T1000 (cell line): ENCODE measurements around the gene COL8A1.
A peak's percentile ranks its signal among the peaks of the same experiment; 100 is the strongest.

Experiments
- DNase-seq: peaks from one replicate; lab custom pipeline; 2025; ENCODE audit warnings: mixed read lengths; lab: John Stamatoyannopoulos, UW

Gene COL8A1

GRCh38 chr3:99761415-99762165 is 123.2 kb downstream of the COL8A1 start:
- no peak for DNase-seq

- DNase-seq: no peak
Measured at GRCh38 chr3:99762901-99763300, 124.5 kb downstream of the COL8A1 start.

DNA sequence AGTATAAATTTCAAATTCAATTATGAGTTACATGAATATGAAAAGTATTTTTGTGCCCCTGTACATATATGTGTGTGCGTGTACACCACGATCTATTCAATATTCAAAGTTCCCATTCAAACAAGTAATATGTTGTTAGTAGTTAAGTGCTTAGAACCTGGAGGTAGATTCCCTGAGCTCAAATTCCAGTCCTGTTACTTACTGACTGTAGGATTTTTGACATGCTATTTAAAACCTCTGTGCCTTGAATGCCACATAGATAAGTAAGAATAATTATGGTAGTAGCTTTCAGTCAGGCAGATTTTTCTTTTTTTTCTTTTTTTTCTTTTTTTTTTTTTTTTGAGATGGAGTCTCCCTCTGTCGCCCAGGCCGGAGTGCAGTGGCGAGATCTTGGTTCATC is 126.0 kb downstream of the COL8A1 start:
- no peak for DNase-seq

- DNase-seq: no peak
Measured at GRCh38 chr3:99765042-99765942, 126.9 kb downstream of the COL8A1 start.

- no peak for DNase-seq
Measured at GRCh38 chr3:99767291-99767690, 128.9 kb downstream of the COL8A1 start.

- DNase-seq: no peak
Measured at GRCh38 chr3:99768126-99768525, 129.7 kb downstream of the COL8A1 start.

- DNase-seq: no peak
Measured at GRCh38 chr3:99768808-99769501, 130.6 kb downstream of the COL8A1 start.

DNA sequence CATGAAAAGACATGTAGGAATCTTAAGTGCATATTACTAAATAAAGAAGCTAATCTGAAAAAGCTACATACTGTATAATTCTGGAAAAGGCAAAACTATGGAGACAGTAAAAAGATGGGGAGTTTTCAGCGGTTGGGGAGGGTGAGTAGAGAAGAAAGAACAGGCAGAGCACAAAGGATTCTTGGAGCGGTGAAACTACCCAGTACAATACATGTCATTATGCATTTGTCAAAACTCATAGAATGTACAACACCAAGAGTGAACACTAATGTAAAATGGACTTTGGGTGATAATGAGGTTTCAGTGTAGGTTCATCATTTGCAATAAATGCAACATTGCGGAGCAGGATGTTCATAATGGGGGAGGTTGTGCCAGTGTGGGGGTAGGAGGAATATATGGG is 133.8 kb downstream of the COL8A1 start:
- no peak for DNase-seq

DNA sequence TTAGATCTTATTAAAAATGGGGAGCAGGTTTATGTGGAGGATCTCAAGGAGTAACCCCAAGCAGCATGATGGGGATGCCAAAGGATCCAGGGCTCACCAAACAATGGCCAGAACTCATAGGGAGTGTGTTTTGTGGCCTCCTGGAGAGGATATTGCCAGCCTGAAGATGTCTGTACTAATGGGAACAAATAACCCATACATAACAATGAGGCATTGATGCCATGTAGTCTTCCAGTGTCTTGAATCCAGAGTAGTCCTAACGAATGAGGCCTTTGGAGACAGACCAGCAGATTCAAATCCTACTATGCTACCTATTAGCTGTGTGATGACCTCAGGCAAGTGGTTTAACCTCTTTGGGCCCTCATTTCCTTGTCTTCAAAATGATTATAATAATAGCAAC is 134.3 kb downstream of the COL8A1 start:
- DNase-seq: no peak

DNA sequence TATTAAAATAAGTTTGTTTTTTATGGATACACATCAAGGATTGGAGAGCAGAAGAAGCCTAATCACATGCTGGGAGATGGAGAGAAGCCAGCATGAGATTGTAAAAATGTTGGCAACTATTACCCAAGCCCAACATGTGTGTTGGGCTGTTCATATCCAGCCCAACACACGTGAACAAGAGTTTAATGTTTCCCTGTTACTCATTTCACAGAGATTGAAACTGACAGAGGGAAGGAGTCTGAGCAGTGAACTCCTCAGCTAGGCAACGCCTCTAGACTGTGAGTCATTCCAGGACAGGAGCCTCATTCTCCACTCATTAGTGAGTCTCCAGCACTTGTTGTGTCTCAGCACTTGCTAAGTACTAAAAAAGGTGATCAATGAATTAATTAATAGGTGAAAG is 136.1 kb downstream of the COL8A1 start:
- no peak for DNase-seq

- DNase-seq: no peak
Measured at GRCh38 chr3:99776516-99777209, 138.3 kb downstream of the COL8A1 start.

- DNase-seq: no peak
Measured at GRCh38 chr3:99777210-99777549, 138.8 kb downstream of the COL8A1 start.

DNA sequence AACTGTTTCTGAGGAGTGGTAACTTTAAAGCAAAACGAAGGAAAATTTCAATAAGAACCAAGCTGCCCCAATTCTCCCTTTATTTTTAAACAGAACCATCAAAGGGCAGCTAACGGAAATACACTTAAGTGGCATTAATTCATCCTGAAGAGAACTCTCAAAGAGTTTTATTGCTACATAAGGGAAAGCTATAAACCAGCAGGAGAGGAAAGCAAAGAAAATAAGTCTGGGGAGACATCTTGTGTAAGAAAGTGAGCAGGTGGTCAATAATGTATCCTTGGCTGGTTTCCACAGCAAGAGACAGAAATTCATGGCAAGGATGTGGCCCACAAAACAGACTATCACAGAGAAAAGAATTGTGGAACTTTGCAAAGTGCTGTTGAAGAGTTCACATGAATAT is 139.3 kb downstream of the COL8A1 start:
- no peak for DNase-seq

DNA sequence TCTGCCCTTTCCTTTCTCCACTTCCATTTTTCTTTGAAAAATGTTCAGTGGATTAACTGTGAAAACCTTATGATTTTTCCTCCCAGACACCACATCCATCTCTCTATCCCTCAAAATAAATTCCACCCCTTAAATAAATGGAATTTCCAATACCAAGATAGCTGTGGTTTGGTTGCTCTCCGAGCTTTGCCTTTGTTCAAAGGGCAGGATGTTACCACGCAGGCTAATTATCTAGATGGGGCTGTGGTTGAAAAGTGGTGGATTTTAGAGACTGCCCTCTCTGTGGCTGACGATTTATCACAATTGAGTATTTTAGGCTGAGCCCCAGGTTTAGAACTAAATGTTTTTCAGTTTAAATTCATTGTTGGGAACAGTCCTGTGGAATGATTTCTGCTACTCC is 142.4 kb downstream of the COL8A1 start:
- no peak for DNase-seq

- DNase-seq: no peak
Measured at GRCh38 chr3:99781761-99782160, 143.4 kb downstream of the COL8A1 start.

DNA sequence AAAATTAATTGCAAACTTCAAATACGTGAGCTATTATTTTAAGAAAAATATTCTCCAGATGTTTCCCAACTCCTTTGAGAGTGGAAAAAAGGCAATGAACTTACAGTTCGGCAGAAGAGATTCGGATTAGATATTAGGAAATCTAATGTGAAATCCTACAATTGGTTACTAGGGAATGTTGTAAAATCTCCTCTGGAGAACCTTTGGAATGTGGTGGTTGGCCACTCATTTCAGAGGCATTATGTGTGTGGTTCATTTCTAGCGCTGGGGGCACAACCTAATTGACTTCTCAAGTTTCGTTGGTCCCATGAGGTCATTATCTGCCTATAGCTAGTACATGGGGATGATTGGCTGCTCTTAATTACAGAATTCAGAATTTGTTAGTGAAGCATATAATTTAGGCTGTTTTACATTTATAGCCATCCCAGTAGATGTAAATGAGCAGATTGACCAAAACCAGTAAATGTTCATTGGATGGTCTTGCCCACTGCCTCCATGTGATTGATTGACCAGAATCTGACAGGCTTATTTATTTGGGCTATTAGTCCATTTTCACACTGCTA is 144.7 kb downstream of the COL8A1 start:
- peak; percentile 69 for DNase-seq

- peak; percentile 16 for DNase-seq
Measured at GRCh38 chr3:99789011-99789721, 150.8 kb downstream of the COL8A1 start.

DNA sequence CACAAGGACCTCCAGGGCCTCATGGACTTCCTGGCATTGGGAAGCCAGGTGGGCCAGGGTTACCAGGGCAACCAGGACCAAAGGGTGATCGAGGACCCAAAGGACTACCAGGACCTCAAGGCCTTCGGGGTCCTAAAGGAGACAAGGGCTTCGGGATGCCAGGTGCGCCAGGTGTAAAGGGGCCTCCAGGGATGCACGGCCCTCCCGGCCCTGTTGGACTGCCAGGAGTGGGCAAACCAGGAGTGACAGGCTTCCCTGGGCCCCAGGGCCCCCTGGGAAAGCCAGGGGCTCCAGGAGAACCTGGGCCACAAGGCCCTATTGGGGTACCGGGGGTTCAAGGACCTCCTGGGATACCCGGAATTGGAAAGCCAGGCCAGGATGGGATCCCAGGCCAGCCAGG is 156.1 kb downstream of the COL8A1 start:
- no peak for DNase-seq

GRCh38 chr3:99795573-99795972 is 157.2 kb downstream of the COL8A1 start:
- DNase-seq: no peak

DNA sequence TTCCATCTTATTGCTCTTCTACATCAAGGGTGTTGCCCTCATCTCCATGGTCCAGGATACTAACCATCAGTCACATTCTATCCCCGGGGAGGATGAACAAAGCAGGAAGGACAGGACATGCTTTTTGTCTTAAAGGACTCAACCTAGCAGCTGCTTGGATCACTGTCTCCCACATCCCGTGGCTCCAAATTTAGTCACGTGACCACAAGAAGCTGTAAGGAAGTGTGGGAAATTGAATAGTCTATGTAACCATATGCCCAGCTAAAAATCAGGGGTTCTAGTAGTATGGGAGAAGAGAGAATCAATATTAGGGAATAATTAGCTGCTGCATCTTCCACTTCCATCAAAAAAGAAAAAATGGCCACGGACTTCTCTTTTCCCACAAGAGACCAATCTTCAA is 161.0 kb downstream of the COL8A1 start:
- no peak for DNase-seq

- DNase-seq: no peak
Measured at GRCh38 chr3:99803297-99803696, 164.9 kb downstream of the COL8A1 start.
